HG03342 (cell line): ENCODE data around the gene OTOF.

ENCODE experiments used
- ATAC-seq: cut with Tn5 transposase; IDR thresholded peaks from one replicate; pipeline ENCODE4 v1.9.1; 2021; ENCODE audit warnings: mild to moderate bottlenecking, moderate library complexity; ENCODE audit not compliant: unreplicated experiment

The OTOF gene

GRCh38 chr2:26421961-26422360, 56.0 kb downstream of the OTOF start:
- no peak for ATAC-seq

- ATAC-seq = no peak
Observed at GRCh38 chr2:26414311-26414710, 63.6 kb downstream of the OTOF start.

GRCh38 chr2:26412091-26412673, 65.7 kb downstream of the OTOF start:
- ATAC-seq = peak; percentile 83

GRCh38 chr2:26411419-26411818, 66.5 kb downstream of the OTOF start:
- no peak for ATAC-seq

- no peak for ATAC-seq
Observed at GRCh38 chr2:26410764-26411243, 67.1 kb downstream of the OTOF start.

- no peak for ATAC-seq
Observed at GRCh38 chr2:26409785-26410184, 68.1 kb downstream of the OTOF start.

- ATAC-seq = no peak
Observed at GRCh38 chr2:26407526-26407925, 70.4 kb downstream of the OTOF start.
